ENCODE results near the gene WWOX. TPM values are rescaled to one million over a fixed set of nuclear protein-coding genes. Genes with fewer than 3 reads are reported as not detected.

The WWOX gene
- total and polyA plus RNA-seq, 2 of the 4 experiments (the other 2 are of a cell fraction) = 2.7 to 5.4 TPM

DNA sequence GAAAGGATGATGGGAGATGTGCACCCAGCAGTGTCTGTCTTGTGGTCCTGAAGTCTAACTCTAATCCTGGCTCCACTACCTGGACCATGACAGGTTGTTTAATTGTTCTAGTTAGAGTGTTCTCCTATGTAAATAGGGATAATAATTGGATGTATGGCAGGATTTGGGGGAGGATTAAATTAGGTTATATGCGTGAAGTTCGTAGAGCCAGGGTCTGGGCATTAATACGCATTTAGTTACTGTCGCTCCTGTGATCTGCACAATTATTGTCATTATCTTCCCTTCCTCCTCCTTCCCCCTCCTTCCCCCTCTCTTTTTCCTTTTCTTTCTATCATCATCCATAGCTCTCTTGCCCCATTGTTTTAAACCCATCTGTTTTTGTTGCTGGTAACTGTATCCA is 210.3 kb downstream of the WWOX start:
- dilution Hi-C loops (cut with HindIII; ENCODE audit: low sequenced_read_pairs, unreplicated experiment) (no loop called here), intact Hi-C loops (cut with micrococcal nuclease) (no loop called here), in situ Hi-C loops (cut with MboI; ENCODE audit: low sequenced_read_pairs) (no loop called here)
- Histone ChIP-seq H2BK120ac (ENCODE audit: low read depth, low read length) (no peak overlapping the region), H3K4me2 (ENCODE audit: low read depth, low read length) (no peak overlapping the region), H3K9ac (ENCODE audit: low read depth, low read length) (no peak overlapping the region), H3K27ac (ENCODE audit: insufficient read depth, low read length) (no peak overlapping the region), H3K14ac (replicated peaks; ENCODE audit: low read depth, low read length) (no peak overlapping the region), H4K5ac (ENCODE audit: low read depth, low read length) (no peak overlapping the region), H2AK9ac (replicated peaks; ENCODE audit: low read depth, low read length, poor library complexity) (no peak overlapping the region), H3K4ac (ENCODE audit: low read depth, low read length) (no peak overlapping the region), H2BK5ac (ENCODE audit: low read depth, low read length, poor library complexity, severe bottlenecking) (no peak overlapping the region), H4K91ac (ENCODE audit: insufficient read depth, low read depth, low read length) (no peak overlapping the region), H2BK20ac (ENCODE audit: low read depth, low read length) (no peak overlapping the region), H3K36me3 (ENCODE audit: control insufficient read depth, insufficient read depth, low read length) (no peaks in the 10 kb centered on the region), H3K4me1 (ENCODE audit: control insufficient read depth, insufficient read depth, low read length) (peaks cover 2% of the 10 kb centered on the region; the same call in 1 of the 2 replicates), H3K9me3 (ENCODE audit: control insufficient read depth, insufficient read depth, low read length) (peaks cover 9% of the 10 kb centered on the region), H4K20me1 (ENCODE audit: insufficient read depth, low read length) (no peaks in the 10 kb centered on the region), H2AFZ (replicated peaks; ENCODE audit: low read length, poor library complexity) (no peak overlapping the region), H4K8ac (ENCODE audit: low read depth in 2 of 2, low read length in 2 of 2) (no peak overlapping the region), H3K56ac (ENCODE audit: extremely low read depth, insufficient read depth, low read length) (no peak overlapping the region), H3K23ac (ENCODE audit: low read depth, low read length) (no peak overlapping the region), H3K18ac (ENCODE audit: low read depth, low read length) (no peak overlapping the region), H3K4me3 (ENCODE audit: insufficient read depth, low read depth, low read length) (no peak overlapping the region), H3K9me1 (ENCODE audit: insufficient read depth, low read length) (no peaks in the 10 kb centered on the region), H2BK15ac (ENCODE audit: low read depth, low read length) (no peak overlapping the region), H3K27me3 (ENCODE audit: control insufficient read depth, insufficient read depth, low read length) (no peaks in the 10 kb centered on the region), H2AK5ac (ENCODE audit: low read depth, low read length) (no peak overlapping the region), H3K79me1 (ENCODE audit: low read depth in 1 of 2, low read length in 2 of 2) (no peaks in the 10 kb centered on the region)
- BruUV-seq (replicated peaks) = no TSS peak
- TF ChIP-seq MAZ (IDR thresholded peaks at IDR 0.05; ENCODE audit: borderline replicate concordance, low read depth, low read length) = no peak
- no peak for TF ChIP-seq POLR2A (IDR thresholded peaks at IDR 0.05; ENCODE audit: low read depth, low read length)
- no peak for TF ChIP-seq RAD21 (IDR thresholded peaks at IDR 0.05; ENCODE audit: low read length)
- TF ChIP-seq MAFK (IDR thresholded peaks at IDR 0.05; ENCODE audit: low read depth, low read length) = no peak
- TF ChIP-seq FOS (IDR thresholded peaks at IDR 0.05; ENCODE audit: low read depth, low read length) = no peak
- TF ChIP-seq, protein P1, sequence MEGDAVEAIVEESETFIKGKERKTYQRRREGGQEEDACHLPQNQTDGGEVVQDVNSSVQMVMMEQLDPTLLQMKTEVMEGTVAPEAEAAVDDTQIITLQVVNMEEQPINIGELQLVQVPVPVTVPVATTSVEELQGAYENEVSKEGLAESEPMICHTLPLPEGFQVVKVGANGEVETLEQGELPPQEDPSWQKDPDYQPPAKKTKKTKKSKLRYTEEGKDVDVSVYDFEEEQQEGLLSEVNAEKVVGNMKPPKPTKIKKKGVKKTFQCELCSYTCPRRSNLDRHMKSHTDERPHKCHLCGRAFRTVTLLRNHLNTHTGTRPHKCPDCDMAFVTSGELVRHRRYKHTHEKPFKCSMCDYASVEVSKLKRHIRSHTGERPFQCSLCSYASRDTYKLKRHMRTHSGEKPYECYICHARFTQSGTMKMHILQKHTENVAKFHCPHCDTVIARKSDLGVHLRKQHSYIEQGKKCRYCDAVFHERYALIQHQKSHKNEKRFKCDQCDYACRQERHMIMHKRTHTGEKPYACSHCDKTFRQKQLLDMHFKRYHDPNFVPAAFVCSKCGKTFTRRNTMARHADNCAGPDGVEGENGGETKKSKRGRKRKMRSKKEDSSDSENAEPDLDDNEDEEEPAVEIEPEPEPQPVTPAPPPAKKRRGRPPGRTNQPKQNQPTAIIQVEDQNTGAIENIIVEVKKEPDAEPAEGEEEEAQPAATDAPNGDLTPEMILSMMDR (conservative IDR thresholded peaks at IDR 0.05; ENCODE audit: low read depth, low read length) = no peak
- no peak for TF ChIP-seq BHLHE40 (IDR thresholded peaks at IDR 0.05; ENCODE audit: low read depth, low read length)
- TF ChIP-seq, protein P2, sequence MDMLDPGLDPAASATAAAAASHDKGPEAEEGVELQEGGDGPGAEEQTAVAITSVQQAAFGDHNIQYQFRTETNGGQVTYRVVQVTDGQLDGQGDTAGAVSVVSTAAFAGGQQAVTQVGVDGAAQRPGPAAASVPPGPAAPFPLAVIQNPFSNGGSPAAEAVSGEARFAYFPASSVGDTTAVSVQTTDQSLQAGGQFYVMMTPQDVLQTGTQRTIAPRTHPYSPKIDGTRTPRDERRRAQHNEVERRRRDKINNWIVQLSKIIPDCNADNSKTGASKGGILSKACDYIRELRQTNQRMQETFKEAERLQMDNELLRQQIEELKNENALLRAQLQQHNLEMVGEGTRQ (IDR thresholded peaks at IDR 0.05; ENCODE audit: low read depth, low read length) = no peak
- TF ChIP-seq CHD1 (IDR thresholded peaks at IDR 0.05; ENCODE audit: low read depth, low read length) = no peak
- no peak for TF ChIP-seq RCOR1 (IDR thresholded peaks at IDR 0.05; ENCODE audit: insufficient replicate concordance, low read length)
- TF ChIP-seq SMC3 (IDR thresholded peaks at IDR 0.05; ENCODE audit: low read depth, low read length) = no peak
- no peak for TF ChIP-seq CEBPB (IDR thresholded peaks at IDR 0.05; ENCODE audit: low read depth, low read length)
- TF ChIP-seq MXI1 (IDR thresholded peaks at IDR 0.05; ENCODE audit: borderline replicate concordance, low read depth, low read length) = no peak
- no peak for TF ChIP-seq RFX5 (IDR thresholded peaks at IDR 0.05; ENCODE audit: low read depth, low read length)
- no peak for TF ChIP-seq NFE2L2 (IDR thresholded peaks at IDR 0.05; ENCODE audit: low read depth, low read length)
- TF ChIP-seq, protein P3, sequence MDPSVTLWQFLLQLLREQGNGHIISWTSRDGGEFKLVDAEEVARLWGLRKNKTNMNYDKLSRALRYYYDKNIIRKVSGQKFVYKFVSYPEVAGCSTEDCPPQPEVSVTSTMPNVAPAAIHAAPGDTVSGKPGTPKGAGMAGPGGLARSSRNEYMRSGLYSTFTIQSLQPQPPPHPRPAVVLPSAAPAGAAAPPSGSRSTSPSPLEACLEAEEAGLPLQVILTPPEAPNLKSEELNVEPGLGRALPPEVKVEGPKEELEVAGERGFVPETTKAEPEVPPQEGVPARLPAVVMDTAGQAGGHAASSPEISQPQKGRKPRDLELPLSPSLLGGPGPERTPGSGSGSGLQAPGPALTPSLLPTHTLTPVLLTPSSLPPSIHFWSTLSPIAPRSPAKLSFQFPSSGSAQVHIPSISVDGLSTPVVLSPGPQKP (IDR thresholded peaks at IDR 0.05; ENCODE audit: borderline replicate concordance, low read depth, low read length) = no peak
- CTCF ChIA-PET = no interaction called here
- 100% methylated on average over 2 of the region's 4 CpGs; no CpG with 5 or more reads in 1 of the 2 experiments for WGBS, 2 experiments (ENCODE audit: extremely low coverage in 2 of 2, insufficient read length in 1 of 2)
- ATAC-seq (ENCODE audit: low read depth) (no peak), DNase-seq (no peak)
- POLR2A ChIA-PET (ENCODE audit: unreplicated experiment) = no interaction called here
